Trophoblast cell (in vitro differentiated cells and primary cell): ENCODE data around the gene SPA17.
A peak's percentile ranks its signal among the peaks of the same experiment; 100 is the strongest.

Experiments used
- DNase-seq, 2 donors: peaks; one replicate each; pipeline ENCODE4 v3.0.0-alpha.2; 2016
- H2AFZ ChIP-seq: 2 replicates; pipeline ENCODE4 v1.6.1; 2013; ENCODE audit warnings: low read length, moderate library complexity, mild to moderate bottlenecking; ENCODE audit not compliant: insufficient read depth, poor library complexity
- H2AK5ac ChIP-seq: 2 replicates; pipeline ENCODE4 v1.6.1; 2013; ENCODE audit warnings: mild to moderate bottlenecking, low read length
- H2BK120ac ChIP-seq: 2 replicates; pipeline ENCODE4 v1.6.1; 2013; ENCODE audit warnings: low read length, mild to moderate bottlenecking, moderate library complexity; ENCODE audit not compliant: insufficient read depth, poor library complexity
- H2BK12ac ChIP-seq: 2 replicates; pipeline ENCODE4 v1.6.1; 2013; ENCODE audit warnings: mild to moderate bottlenecking, low read length, moderate library complexity
- H2BK5ac ChIP-seq: 2 replicates; pipeline ENCODE4 v1.6.1; 2013; ENCODE audit warnings: low read length, low read depth, moderate library complexity, mild to moderate bottlenecking; ENCODE audit not compliant: poor library complexity
- H3K14ac ChIP-seq: 2 replicates; pipeline ENCODE4 v1.6.1; 2013; ENCODE audit warnings: mild to moderate bottlenecking, low read length
- H3K18ac ChIP-seq: 2 replicates; pipeline ENCODE4 v1.6.1; 2013; ENCODE audit warnings: mild to moderate bottlenecking, low read length
- H3K23ac ChIP-seq: 2 replicates; pipeline ENCODE4 v1.6.1; 2013; ENCODE audit warnings: low read length
- H3K27ac ChIP-seq: 2 replicates; pipeline ENCODE4 v1.5.1; 2013; ENCODE audit warnings: low read depth, mild to moderate bottlenecking, inconsistent platforms, low read length, moderate library complexity
- H3K27me3 ChIP-seq: 2 replicates; pipeline ENCODE4 v1.6.1; 2013; ENCODE audit warnings: inconsistent platforms, mild to moderate bottlenecking, low read length, moderate library complexity; ENCODE audit not compliant: insufficient read depth
- H3K36me3 ChIP-seq, 2 experiments: 1 replicate in 1 of 2; 2 replicates in 1 of 2; pipeline ENCODE4 v1.6.1; 2013; ENCODE audit warnings: low read length in 2 of 2, mild to moderate bottlenecking in 2 of 2, moderate library complexity in 1 of 2; ENCODE audit not compliant: insufficient read depth in 2 of 2, control insufficient read depth in 1 of 2
- H3K4ac ChIP-seq: 2 replicates; pipeline ENCODE4 v1.6.1; 2013; ENCODE audit warnings: low read depth, mild to moderate bottlenecking, low read length, moderate library complexity
- H3K4me1 ChIP-seq, 2 experiments: 1 replicate in 1 of 2; 2 replicates in 1 of 2; pipeline ENCODE4 v1.6.1; 2013; ENCODE audit warnings: low read length in 2 of 2, mild to moderate bottlenecking in 2 of 2, moderate library complexity in 1 of 2; ENCODE audit not compliant: insufficient read depth in 2 of 2, control insufficient read depth in 1 of 2
- H3K4me2 ChIP-seq: 2 replicates; pipeline ENCODE4 v1.6.1; 2013; ENCODE audit warnings: inconsistent platforms, mild to moderate bottlenecking, low read length, moderate library complexity
- H3K4me3 ChIP-seq: 2 replicates; pipeline ENCODE4 v1.5.1; 2013; ENCODE audit warnings: mild to moderate bottlenecking, low read depth, low read length, inconsistent platforms
- H3K79me1 ChIP-seq: one replicate; pipeline ENCODE4 v1.6.1; 2013; ENCODE audit warnings: low read length
- H3K79me2 ChIP-seq: 2 replicates; pipeline ENCODE4 v1.6.1; 2013; ENCODE audit warnings: low read length, mild to moderate bottlenecking; ENCODE audit not compliant: control insufficient read depth, insufficient read depth, poor library complexity
- H3K9ac ChIP-seq: 2 replicates; pipeline ENCODE4 v1.6.1; 2013; ENCODE audit warnings: mild to moderate bottlenecking, low read length
- H3K9me3 ChIP-seq: 2 replicates; pipeline ENCODE4 v1.6.1; 2013; ENCODE audit warnings: low read depth, mild to moderate bottlenecking, control low read depth, inconsistent platforms, low read length; ENCODE audit not compliant: insufficient read depth
- H4K12ac ChIP-seq: 2 replicates; pipeline ENCODE4 v1.6.1; 2013; ENCODE audit warnings: low read depth, mild to moderate bottlenecking, low read length, moderate library complexity
- H4K8ac ChIP-seq: 2 replicates; pipeline ENCODE4 v1.6.1; 2013; ENCODE audit warnings: low read depth, mild to moderate bottlenecking, low read length, moderate library complexity
- H4K91ac ChIP-seq: one replicate; pipeline ENCODE4 v1.6.1; 2013; ENCODE audit warnings: low read depth, mild to moderate bottlenecking, low read length, moderate library complexity
- WGBS: extraction: QIAGEN DNeasy Blood & Tissue Kit; methylation state at CpG from one replicate; pipeline ENCODE4 v1.1.7; 2013; ENCODE audit warnings: missing lambda C conversion rate; ENCODE audit not compliant: insufficient read length, insufficient coverage; ENCODE audit errors: extremely low coverage; 5-methylcytosine and 5-hydroxymethylcytosine counted together

Gene SPA17

DNA sequence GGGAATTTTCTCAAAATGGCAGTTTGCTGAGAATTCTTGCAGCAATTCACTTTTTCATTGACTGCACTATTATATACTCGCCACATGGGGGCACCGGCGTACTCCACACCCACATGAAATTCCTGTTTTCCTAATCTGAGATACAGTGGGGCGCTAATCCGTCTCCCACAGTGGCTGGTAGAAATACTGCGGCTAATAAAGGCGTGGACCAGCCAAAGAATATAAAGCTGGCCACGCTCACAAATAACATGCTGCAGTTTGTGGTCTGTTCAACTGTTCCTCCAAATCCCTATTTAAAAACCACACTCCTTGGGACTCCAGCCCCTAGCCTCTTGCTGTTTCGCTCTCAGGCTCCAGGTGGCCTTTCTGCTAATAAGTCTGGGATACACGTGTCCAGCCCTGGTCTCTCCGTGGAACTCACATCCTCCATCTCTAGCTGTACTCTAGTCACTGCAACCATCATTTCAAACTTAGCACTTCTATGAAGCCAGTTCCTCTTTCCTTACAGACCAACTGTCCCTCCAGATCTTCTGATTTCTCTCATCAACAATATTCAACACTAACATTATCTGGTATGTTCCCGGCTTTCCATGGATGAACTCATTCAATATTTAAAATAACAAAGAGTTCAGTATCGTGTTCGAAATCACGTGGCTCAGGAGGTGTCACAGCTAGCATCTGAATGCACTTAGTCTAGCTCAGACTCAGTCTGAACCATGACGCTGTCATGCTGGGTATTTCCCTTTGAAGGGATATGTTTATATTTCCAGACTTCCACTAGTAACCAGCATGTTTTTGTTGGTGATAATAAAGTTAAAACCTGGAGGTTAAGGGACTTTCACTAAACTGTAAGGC is 29.1 kb upstream of the SPA17 start:
- peak; percentile 32 to 75 for DNase-seq
- Histone ChIP-seq H3K18ac (no peak overlapping the region), H3K23ac (no peak overlapping the region), H3K9me3 (peaks cover 2% of the 10 kb centered on the region), H4K12ac (no peak overlapping the region), H3K4me1 (peaks cover 0 to 3% of the 10 kb centered on the region in 2 experiments), H3K4me3 (no peak overlapping the region), H2AFZ (no peak overlapping the region), H2BK120ac (no peak overlapping the region), H3K27ac (no peak overlapping the region), H3K9ac (no peak overlapping the region), H3K79me1 (no peaks in the 10 kb centered on the region), H3K14ac (no peak overlapping the region), H2AK5ac (no peak overlapping the region), H4K8ac (no peak overlapping the region), H3K27me3 (no peaks in the 10 kb centered on the region), H3K36me3 (no peaks in the 10 kb centered on the region), H2BK5ac (no peak overlapping the region), H4K91ac (no peak overlapping the region), H3K4ac (no peak overlapping the region), H3K4me2 (peak overlapping the region; percentile 62), H2BK12ac (no peak overlapping the region), H3K79me2 (no peaks in the 10 kb centered on the region)
- WGBS, result no CpG with 5 or more reads among the region's 16 CpGs

DNA sequence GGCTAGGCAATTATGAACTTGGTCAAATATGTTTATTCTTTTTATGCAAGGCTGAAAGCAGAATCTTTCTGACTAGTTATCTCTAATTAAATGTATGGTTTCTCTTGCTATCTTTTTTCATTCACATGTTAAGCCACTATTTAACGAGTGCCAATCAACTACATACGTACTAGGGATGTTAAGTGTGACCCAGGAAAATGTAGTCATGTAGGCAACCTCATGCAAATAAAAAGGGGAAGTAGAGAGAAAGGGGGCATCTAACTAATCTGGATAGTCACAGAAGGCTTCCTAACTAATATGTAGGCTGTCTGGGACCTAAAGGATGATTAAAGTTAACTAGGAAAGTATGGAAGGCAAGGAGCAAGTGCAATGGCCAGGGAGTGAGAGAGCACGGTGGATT is 27.6 kb upstream of the SPA17 start:
- Histone ChIP-seq H3K27me3 (no peaks in the 10 kb centered on the region), H3K4me2 (no peak overlapping the region), H2BK12ac (no peak overlapping the region), H3K36me3 (no peaks in the 10 kb centered on the region), H3K4me3 (no peak overlapping the region), H3K79me2 (no peaks in the 10 kb centered on the region), H3K9ac (no peak overlapping the region), H3K23ac (no peak overlapping the region), H4K12ac (no peak overlapping the region), H3K14ac (no peak overlapping the region), H3K9me3 (peaks cover 2% of the 10 kb centered on the region), H3K27ac (no peak overlapping the region), H2BK120ac (no peak overlapping the region), H3K4ac (no peak overlapping the region), H3K4me1 (peaks cover 0 to 3% of the 10 kb centered on the region in 2 experiments), H3K18ac (no peak overlapping the region), H2AK5ac (no peak overlapping the region), H4K91ac (no peak overlapping the region), H2BK5ac (no peak overlapping the region), H2AFZ (no peak overlapping the region), H3K79me1 (no peaks in the 10 kb centered on the region), H4K8ac (no peak overlapping the region)
- DNase-seq, result no peak
- no CpG with 5 or more reads among the region's 3 CpGs for WGBS

DNA sequence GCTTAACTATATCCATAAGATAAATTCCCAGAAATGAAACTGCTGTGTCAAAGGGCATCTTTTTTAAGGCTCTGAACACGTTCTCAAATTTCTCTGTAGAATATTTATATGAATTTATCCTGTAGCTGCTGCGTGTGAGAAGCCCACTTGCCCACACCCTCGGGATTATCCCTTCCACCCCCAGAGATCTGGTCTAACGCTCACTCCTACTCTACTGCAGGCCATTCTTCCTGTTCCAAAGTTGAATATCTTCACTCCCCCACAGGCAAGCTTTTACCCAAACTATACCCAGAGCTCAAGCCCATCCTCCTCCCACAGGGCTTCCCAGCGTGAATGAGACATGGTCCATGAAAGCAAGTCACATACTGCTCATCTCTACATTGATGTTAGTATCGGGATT is 25.1 kb upstream of the SPA17 start:
- Histone ChIP-seq H3K9ac (no peak overlapping the region), H3K14ac (no peak overlapping the region), H2BK120ac (no peak overlapping the region), H2BK12ac (no peak overlapping the region), H3K9me3 (no peaks in the 10 kb centered on the region), H3K4me3 (no peak overlapping the region), H3K18ac (no peak overlapping the region), H3K27me3 (no peaks in the 10 kb centered on the region), H3K23ac (no peak overlapping the region), H4K12ac (no peak overlapping the region), H3K4me2 (no peak overlapping the region), H3K36me3 (no peaks in the 10 kb centered on the region), H3K27ac (no peak overlapping the region), H3K79me2 (no peaks in the 10 kb centered on the region), H4K8ac (no peak overlapping the region), H3K4me1 (peaks cover 0 to 3% of the 10 kb centered on the region in 2 experiments), H3K79me1 (no peaks in the 10 kb centered on the region), H4K91ac (no peak overlapping the region), H2AK5ac (no peak overlapping the region), H2AFZ (no peak overlapping the region), H3K4ac (no peak overlapping the region), H2BK5ac (no peak overlapping the region)
- DNase-seq, result no peak
- no CpG with 5 or more reads among the region's 6 CpGs for WGBS

DNA sequence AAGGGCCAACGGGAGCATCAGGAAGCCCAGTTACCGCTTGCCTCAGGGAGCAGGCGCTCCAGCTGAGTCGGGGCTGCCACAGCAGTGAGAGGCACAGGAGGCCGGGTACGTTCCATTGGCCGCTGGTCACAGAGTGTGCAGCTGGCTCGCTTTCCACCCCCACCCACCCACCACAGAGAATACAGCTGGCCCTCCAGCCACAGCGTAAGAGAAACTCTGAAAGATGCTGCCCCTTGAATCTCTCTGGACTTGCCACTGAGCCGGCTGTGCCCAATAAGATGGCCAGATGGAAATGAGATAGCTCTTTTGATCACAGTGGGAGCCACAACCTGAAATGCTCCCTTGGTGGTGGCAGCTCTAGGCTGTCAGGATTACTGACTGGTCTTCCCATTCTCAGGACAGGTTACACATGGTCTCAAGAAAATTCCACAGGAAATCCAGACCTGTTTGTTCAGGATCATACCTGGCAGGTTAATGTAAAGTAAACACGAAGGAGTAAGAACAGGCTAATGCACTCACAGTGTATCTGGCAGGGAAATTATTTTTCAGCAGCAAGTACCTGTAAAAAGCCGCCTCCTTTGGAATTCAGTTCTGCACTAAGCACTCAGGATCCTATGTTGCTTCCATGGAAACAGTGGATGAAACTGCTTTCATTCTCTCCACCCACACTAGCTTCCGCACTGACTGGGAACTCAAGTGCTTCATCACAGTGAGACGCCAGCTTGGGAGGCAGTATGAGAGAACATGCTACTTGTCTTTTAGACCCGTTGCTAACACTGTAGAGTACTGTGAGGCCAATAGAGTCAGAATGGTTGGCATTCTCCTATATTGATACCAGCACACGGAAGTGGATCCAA is 16.7 kb upstream of the SPA17 start:
- no peak overlapping the region for H3K14ac ChIP-seq
- H4K8ac ChIP-seq, result no peak overlapping the region
- H2BK120ac ChIP-seq, result no peak overlapping the region
- H3K9ac ChIP-seq, result no peak overlapping the region
- H4K91ac ChIP-seq, result no peak overlapping the region
- no peak overlapping the region for H2AK5ac ChIP-seq
- H3K4ac ChIP-seq, result no peak overlapping the region
- H3K4me2 ChIP-seq, result no peak overlapping the region
- H3K79me2 ChIP-seq, result no peaks in the 10 kb centered on the region
- H2BK5ac ChIP-seq, result no peak overlapping the region
- H4K12ac ChIP-seq, result peak overlapping the region; percentile 28
- no peak overlapping the region for H2BK12ac ChIP-seq
- no peak overlapping the region for H2AFZ ChIP-seq
- no peaks in the 10 kb centered on the region for H3K9me3 ChIP-seq
- no peaks in the 10 kb centered on the region for H3K27me3 ChIP-seq
- no peaks in the 10 kb centered on the region for H3K36me3 ChIP-seq
- WGBS, result no CpG with 5 or more reads among the region's 16 CpGs
- no peak overlapping the region for H3K27ac ChIP-seq
- no peak overlapping the region for H3K4me3 ChIP-seq
- no peak overlapping the region for H3K18ac ChIP-seq
- no peak overlapping the region for H3K23ac ChIP-seq
- no peaks in the 10 kb centered on the region for H3K4me1 ChIP-seq
- H3K79me1 ChIP-seq, result no peaks in the 10 kb centered on the region
- no peak for DNase-seq
